Fibroblast of mammary gland (primary cell): ENCODE measurements around the gene BRSK2.
"Not testable (repeated sequence)": the region's sequence is repeated elsewhere in the genome, so short reads cannot be mapped to it uniquely, and the experiment has no call there.

Experiments
- DNase-seq: peaks from one replicate; pipeline ENCODE4 v3.0.0-alpha.2; 2010; ENCODE audit warnings: low read depth
- H3K4me3 ChIP-seq: 2 replicates; pipeline ENCODE4 v1.5.1; 2011; ENCODE audit warnings: low read depth, mild to moderate bottlenecking, low read length, moderate library complexity; ENCODE audit not compliant: control insufficient read depth
- CTCF ChIP-seq: conservative IDR thresholded peaks from 2 replicates; pipeline ENCODE4 v1.5.1; 2011; ENCODE audit warnings: low read depth, low read length, inconsistent platforms; ENCODE audit not compliant: control insufficient read depth, insufficient read depth

BRSK2 gene

GRCh38 chr11:1345737-1346513 is 43.8 kb upstream of the BRSK2 start:
- DNase-seq = no peak

GRCh38 chr11:1346669-1347390 is 42.9 kb upstream of the BRSK2 start:
- no peak for DNase-seq
- H3K4me3 ChIP-seq = no peak overlapping the region
- no peak for TF ChIP-seq CTCF

More at GRCh38 chr11:1345737-1346513, 43.8 kb upstream of the BRSK2 start:
- TF ChIP-seq CTCF = no peak
- no peak overlapping the region for H3K4me3 ChIP-seq

- H3K4me3 ChIP-seq, DNase-seq: not testable (repeated sequence)
Measured at GRCh38 chr11:1347411-1347999, 42.2 kb upstream of the BRSK2 start.

- no peak for DNase-seq
- no peak for TF ChIP-seq CTCF
- H3K4me3 ChIP-seq = no peak overlapping the region
Measured at GRCh38 chr11:1348146-1348795, 41.5 kb upstream of the BRSK2 start.

GRCh38 chr11:1348796-1349326 is 40.9 kb upstream of the BRSK2 start:
- no peak for DNase-seq
- TF ChIP-seq CTCF = no peak
- H3K4me3 ChIP-seq = no peak overlapping the region

GRCh38 chr11:1349327-1350041 is 40.2 kb upstream of the BRSK2 start:
- no peak for TF ChIP-seq CTCF
- no peak overlapping the region for H3K4me3 ChIP-seq
- DNase-seq = no peak
